H1 (cell line): ENCODE data around the gene ACER3. TPM values are rescaled to one million over a fixed set of nuclear protein-coding genes. Genes with fewer than 3 reads are reported as not detected.

Experiments
- CTCF ChIA-PET: fragments of 300-600 bp; sonication (Branson Sonifier 250); formaldehyde crosslinking; loops from one replicate; lab custom pipeline; 2021; ENCODE audit not compliant: partially characterized antibody; lab: Charles Lee
- POLR2A ChIA-PET: fragments of 300-600 bp; sonication (Branson Sonifier 250); formaldehyde crosslinking; loops from one replicate; lab custom pipeline; 2021; ENCODE audit warnings: inconsistent platforms; ENCODE audit not compliant: partially characterized antibody; lab: Charles Lee
- DNase-seq, 2 experiments: peaks; one replicate each; pipeline versions ENCODE4 v3.0.0 to v3.0.0-alpha.2; 2010 to 2022; ENCODE audit warnings: low spot score in 2 of 2, low read depth in 1 of 2, mixed read lengths in 1 of 2
- FAIRE-seq: peaks from 2 replicates; lab custom pipeline; 2011; peaks lifted over from hg19 to GRCh38; lab: Jason Lieb, UNC
- H2AFZ ChIP-seq: 2 replicates; pipeline ENCODE4 v1.8.1; 2012; ENCODE audit warnings: low read length, inconsistent platforms
- H2AK5ac ChIP-seq: 2 replicates; pipeline ENCODE4 v1.6.1; 2013; ENCODE audit warnings: low read depth, low read length
- H2BK120ac ChIP-seq: replicated peaks from 2 replicates; pipeline ENCODE3; 2013; ENCODE audit warnings: low read depth, low read length, inconsistent platforms
- H2BK12ac ChIP-seq: 2 replicates; pipeline ENCODE4 v1.6.1; 2013; ENCODE audit warnings: low read depth, low read length
- H2BK15ac ChIP-seq: 2 replicates; pipeline ENCODE4 v1.6.1; 2013; ENCODE audit warnings: low read length
- H2BK20ac ChIP-seq: 2 replicates; pipeline ENCODE4 v1.6.1; 2013; ENCODE audit warnings: low read length
- H2BK5ac ChIP-seq: 2 replicates; pipeline ENCODE4 v1.6.1; 2013; ENCODE audit warnings: low read depth, low read length
- H3K14ac ChIP-seq: 2 replicates; pipeline ENCODE4 v1.6.1; 2013; ENCODE audit warnings: inconsistent platforms; ENCODE audit not compliant: insufficient read length
- H3K18ac ChIP-seq: 2 replicates; pipeline ENCODE4 v1.6.1; 2013; ENCODE audit warnings: low read length; ENCODE audit errors: extremely low read depth
- H3K23ac ChIP-seq: 2 replicates; pipeline ENCODE4 v1.6.1; 2013; ENCODE audit warnings: inconsistent platforms; ENCODE audit not compliant: insufficient read length
- H3K23me2 ChIP-seq: 2 replicates; pipeline ENCODE4 v1.6.1; 2013; ENCODE audit warnings: low read depth, low read length
- H3K27ac ChIP-seq: 2 replicates; pipeline ENCODE4 v1.6.1; 2011; ENCODE audit warnings: low read depth, low read length, inconsistent platforms
- H3K27me3 ChIP-seq, 4 experiments: replicated peaks in 1 of 4; 1 replicate in 1 of 4; 2 replicates in 3 of 4; pipeline versions ENCODE4 v1.6.1 to v1.8.1; 2011 to 2013; ENCODE audit warnings: low read length in 3 of 4, mild to moderate bottlenecking in 3 of 4, inconsistent platforms in 2 of 4, mixed read lengths in 2 of 4, moderate library complexity in 1 of 4; ENCODE audit not compliant: control insufficient read depth in 3 of 4, insufficient read depth in 3 of 4; ENCODE audit errors: extremely low read depth in 1 of 4
- H3K36me3 ChIP-seq, 4 experiments: 2 replicates each; pipeline versions ENCODE4 v1.6.1 to v1.8.1; 2011 to 2013; ENCODE audit warnings: mild to moderate bottlenecking in 4 of 4, low read length in 3 of 4, moderate library complexity in 2 of 4, control low read depth in 1 of 4, inconsistent platforms in 1 of 4; ENCODE audit not compliant: insufficient read depth in 4 of 4, control insufficient read depth in 2 of 4
- H3K4ac ChIP-seq: replicated peaks from 2 replicates; pipeline ENCODE3; 2013; ENCODE audit warnings: low read length, low read depth, mixed read lengths, inconsistent platforms; ENCODE audit not compliant: insufficient read length
- H3K4me1 ChIP-seq, 4 experiments: replicated peaks in 1 of 4; 1 replicate in 1 of 4; 2 replicates in 3 of 4; pipeline versions ENCODE4 v1.6.1 to v1.8.1; 2011 to 2013; ENCODE audit warnings: low read length in 3 of 4, inconsistent platforms in 2 of 4, mixed read lengths in 1 of 4; ENCODE audit not compliant: insufficient read depth in 4 of 4, control insufficient read depth in 3 of 4
- H3K4me2 ChIP-seq, 2 experiments: 2 replicates each; pipeline versions ENCODE4 v1.6.1 to v1.8.1; 2011 to 2013; ENCODE audit warnings: low read depth in 2 of 2, low read length in 2 of 2, control low read depth in 1 of 2, inconsistent platforms in 1 of 2, mild to moderate bottlenecking in 1 of 2; ENCODE audit not compliant: insufficient read depth in 1 of 2
- H3K4me3 ChIP-seq, 4 experiments: fragments of 200-600, 300-600 bp in 1 of 4; sonication (generic), shearing (Covaris generic), sonication (Bioruptor Twin) in 1 of 4; 2 replicates each; pipeline versions ENCODE4 v1.5.1 to v1.8.1; 2011 to 2016; ENCODE audit warnings: low read length in 4 of 4, low read depth in 3 of 4, control low read depth in 2 of 4, inconsistent platforms in 2 of 4, mild to moderate bottlenecking in 2 of 4, mixed read lengths in 1 of 4, moderate library complexity in 1 of 4; ENCODE audit not compliant: insufficient read depth in 2 of 4; ENCODE audit errors: extremely low read depth in 1 of 4
- H3K56ac ChIP-seq: replicated peaks from 2 replicates; pipeline ENCODE3; 2013; ENCODE audit warnings: low read depth, mild to moderate bottlenecking, mixed read lengths, low read length, inconsistent platforms; ENCODE audit not compliant: insufficient read length
- H3K79me1 ChIP-seq: 2 replicates; pipeline ENCODE4 v1.6.1; 2013; ENCODE audit warnings: low read depth, low read length, control low read depth
- H3K79me2 ChIP-seq, 2 experiments: 2 replicates each; pipeline versions ENCODE4 v1.6.1 to v1.8.1; 2012 to 2013; ENCODE audit warnings: low read length in 2 of 2, mild to moderate bottlenecking in 2 of 2, inconsistent platforms in 1 of 2; ENCODE audit not compliant: insufficient read depth in 2 of 2, control insufficient read depth in 1 of 2
- H3K9ac ChIP-seq, 4 experiments: replicated peaks in 1 of 4; 1 replicate in 1 of 4; 2 replicates in 3 of 4; pipeline versions ENCODE4 v1.6.1 to v1.8.1; 2011 to 2013; ENCODE audit warnings: low read depth in 3 of 4, low read length in 3 of 4, control low read depth in 2 of 4, mild to moderate bottlenecking in 2 of 4, moderate library complexity in 2 of 4, inconsistent platforms in 1 of 4; ENCODE audit errors: extremely low read depth in 1 of 4
- H3K9me3 ChIP-seq, 2 experiments: 2 replicates each; pipeline versions ENCODE4 v1.6.1 to v1.8.1; 2012 to 2013; ENCODE audit warnings: mild to moderate bottlenecking in 2 of 2, moderate library complexity in 2 of 2, control low read depth in 1 of 2, inconsistent platforms in 1 of 2, low read depth in 1 of 2, low read length in 1 of 2, mixed read lengths in 1 of 2; ENCODE audit not compliant: insufficient read depth in 2 of 2
- H4K20me1 ChIP-seq, 2 experiments: replicated peaks in 1 of 2; 2 replicates each; pipeline versions ENCODE3 to v1.8.1; 2011 to 2013; ENCODE audit warnings: inconsistent platforms in 2 of 2, low read length in 2 of 2, mild to moderate bottlenecking in 1 of 2; ENCODE audit not compliant: insufficient read depth in 2 of 2, control insufficient read depth in 1 of 2
- H4K5ac ChIP-seq: 2 replicates; pipeline ENCODE4 v1.6.1; 2013; ENCODE audit warnings: low read length, low read depth, mixed read lengths, inconsistent platforms; ENCODE audit not compliant: insufficient read length
- H4K8ac ChIP-seq: 2 replicates; pipeline ENCODE4 v1.8.0; 2013; ENCODE audit warnings: mild to moderate bottlenecking, moderate library complexity, low read length, inconsistent platforms; ENCODE audit not compliant: insufficient read depth; ENCODE audit errors: extremely low read depth
- H4K91ac ChIP-seq: replicated peaks from 2 replicates; pipeline ENCODE3; 2013; ENCODE audit warnings: low read length, mixed read lengths, inconsistent platforms; ENCODE audit not compliant: insufficient read length
- BACH1 ChIP-seq: IDR thresholded peaks from 2 replicates; pipeline ENCODE4 v1.6.1; 2012; ENCODE audit warnings: low read length, improper control_type of control experiment
- BCL11A ChIP-seq, 2 experiments: IDR thresholded peaks; one replicate each; pipeline ENCODE4 v1.6.1; 2011; ENCODE audit warnings: low read depth in 2 of 2, low read length in 2 of 2, mild to moderate bottlenecking in 2 of 2
- CEBPB ChIP-seq: IDR thresholded peaks from 2 replicates; pipeline ENCODE4 v1.6.1; 2012; ENCODE audit warnings: low read depth, low read length
- GTF2F1 ChIP-seq: IDR thresholded peaks from 2 replicates; pipeline ENCODE4 v1.6.1; 2012; ENCODE audit warnings: low read depth, low read length, improper control_type of control experiment, borderline replicate concordance
- HDAC2 ChIP-seq, 2 experiments: fragments of 300-600 bp in 1 of 2; sonication (generic) in 1 of 2; IDR thresholded peaks; 2 replicates each; pipeline ENCODE4 v1.6.1; 2011 to 2012; ENCODE audit warnings: low read depth in 2 of 2, low read length in 2 of 2, mild to moderate bottlenecking in 2 of 2, moderate library complexity in 2 of 2, borderline replicate concordance in 1 of 2, inconsistent platforms in 1 of 2
- MAFK ChIP-seq: IDR thresholded peaks from 2 replicates; pipeline ENCODE4 v1.6.1; 2012; ENCODE audit warnings: low read depth, mild to moderate bottlenecking, improper control_type of control experiment, low read length
- NRF1 ChIP-seq: IDR thresholded peaks from 2 replicates; pipeline ENCODE4 v1.6.1; 2011; ENCODE audit warnings: mild to moderate bottlenecking, low read depth, low read length, improper control_type of control experiment
- PHF8 ChIP-seq: fragments of 200-600 bp; sonication (generic); conservative IDR thresholded peaks from 2 replicates; pipeline ENCODE4 v1.7.1; 2012; ENCODE audit warnings: low read depth, mild to moderate bottlenecking, inconsistent platforms, low read length, moderate library complexity
- RAD21 ChIP-seq, 2 experiments: IDR thresholded peaks in 1 of 2; conservative IDR thresholded peaks in 1 of 2; 2 replicates each; pipeline ENCODE4 v1.6.1; 2011; ENCODE audit warnings: low read depth in 2 of 2, low read length in 2 of 2, improper control_type of control experiment in 1 of 2, inconsistent platforms in 1 of 2, mild to moderate bottlenecking in 1 of 2, moderate library complexity in 1 of 2
- RNF2 ChIP-seq: fragments of 200-900, 300-1000 bp; sonication (generic); IDR thresholded peaks from 2 replicates; pipeline ENCODE4 v1.7.1; 2016; ENCODE audit warnings: borderline replicate concordance, low read depth, mild to moderate bottlenecking, antibody characterized with exemption, low read length; ENCODE audit not compliant: poor library complexity, severe bottlenecking; ENCODE audit errors: missing control alignments
- SP1 ChIP-seq: IDR thresholded peaks from 2 replicates; pipeline ENCODE4 v1.6.1; 2011; ENCODE audit warnings: low read depth, low read length
- SP2 ChIP-seq: IDR thresholded peaks from 2 replicates; pipeline ENCODE4 v1.6.1; 2012; ENCODE audit warnings: mild to moderate bottlenecking, low read length, inconsistent platforms
- whole genome bisulfite sequencing, 2 experiments: shearing (Covaris generic) in 1 of 2; methylation state at CpG; one replicate each; pipeline versions ENCODE4 v1.1.6 to v1.1.7; 2013 to 2015; ENCODE audit warnings: low lambda C conversion rate in 2 of 2, mixed read lengths in 2 of 2, inconsistent platforms in 1 of 2, low coverage in 1 of 2, missing lambda C conversion rate in 1 of 2; ENCODE audit not compliant: insufficient replicate concordance in 2 of 2, insufficient coverage in 1 of 2, insufficient read length in 1 of 2; ENCODE audit errors: extremely low coverage in 1 of 2, missing lambda C conversion rate in 1 of 2; 5-methylcytosine and 5-hydroxymethylcytosine counted together
- polyA plus RNA-seq, 7 experiments: library from polyadenylated mRNA; depleted of rRNA in 3 of 7; stranded (reverse) in 5 of 7; unstranded in 2 of 7; fragments of >200 nt in 5 of 7; fragments of 200-250 nt in 2 of 7; gene quantifications; 1 replicate in 5 of 7; 2 replicates in 1 of 7; 4 replicates in 1 of 7; pipeline versions ENCODE4 v1.2.1 to v1.2.3, GENCODE V29; 2011 to 2013; ENCODE audit warnings: missing spikeins in 2 of 7, mixed read lengths in 2 of 7
- total RNA-seq: library from RNA; stranded (reverse); fragmentation: NEBNext Ultra II Directional; extraction: Animal tissue kit (Norgen Biotek cat#: 25700); gene quantifications from 2 replicates; pipeline ENCODE4 v1.2.1, GENCODE V29; 2021
- TF ChIP-seq, protein P1 (sequence below): IDR thresholded peaks from 2 replicates; pipeline ENCODE4 v1.6.1; 2012; ENCODE audit warnings: inconsistent platforms

ACER3 gene
- total and polyA plus RNA-seq, 2 of the 8 experiments (the other 6 are each of a cell fraction or from before 2014, with no cell fraction given) = 5.7 to 16.2 TPM

DNA sequence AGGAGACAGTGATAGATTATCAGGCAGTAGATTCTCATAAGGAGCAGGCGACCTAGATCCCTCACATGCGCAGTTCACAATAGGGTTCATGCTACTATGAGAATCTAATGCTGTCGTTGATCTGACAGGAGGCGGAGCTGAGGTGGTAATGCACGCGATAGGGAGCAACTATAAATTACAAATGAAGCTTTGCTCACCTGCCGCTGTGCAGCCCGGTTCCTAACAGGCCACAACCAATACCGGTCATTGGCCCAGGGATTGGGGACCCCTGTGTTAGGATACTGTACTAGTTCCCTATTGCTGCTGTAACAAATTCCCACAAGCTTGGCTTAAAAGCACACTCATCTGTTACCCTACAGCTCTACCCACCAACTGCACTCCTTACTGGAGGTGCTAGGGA, 184.2 kb downstream of the ACER3 start:
- H3K79me2 ChIP-seq = no peaks in the 10 kb centered on the region
- POLR2A ChIA-PET = no interaction called here
- H3K23me2 ChIP-seq = peaks cover 2% of the 10 kb centered on the region; the same call in 1 of the 2 replicates
- 93% methylated on average over 9 of the region's 9 CpGs; no CpG with 5 or more reads in 1 of the 2 experiments for WGBS, 2 experiments
- H2AFZ ChIP-seq = no peak overlapping the region
- CTCF ChIA-PET = interaction anchor here (0.7 to 2.6 kb wide), 30 partner anchors 8 to 346 kb away, joined by 3 to 23 read pairs (median 4); partner anchors contain the start of genes B3GNT6, CAPN5, MYO7A and OMP
- no peak overlapping the region for H2BK15ac ChIP-seq
- 0 out of 2 replicates have a peak overlapping the region, but pooled peaks have one; percentile 2 for H2AK5ac ChIP-seq
- peaks cover 0 to 7% (median 2%) of the 10 kb centered on the region in 4 experiments; a peak in 5 of 7 replicates for H3K4me1 ChIP-seq
- no peak overlapping the region for H3K23ac ChIP-seq
- no peak overlapping the region for H2BK12ac ChIP-seq
- H3K36me3 ChIP-seq = peaks cover 0 to 6% (median 0%) of the 10 kb centered on the region in 4 experiments; a peak in 1 of 8 replicates
- no peaks in the 10 kb centered on the region for H4K20me1 ChIP-seq
- no peak overlapping the region for H3K4ac ChIP-seq
- H2BK5ac ChIP-seq = no peak overlapping the region
- H3K4me3 ChIP-seq = no peak overlapping the region
- H3K9me3 ChIP-seq = peaks cover 0 to 8% of the 10 kb centered on the region in 2 experiments; a peak in 2 of 4 replicates
- H4K5ac ChIP-seq = no peak overlapping the region
- no peak overlapping the region for H3K18ac ChIP-seq
- no peak overlapping the region for H3K9ac ChIP-seq
- H3K56ac ChIP-seq = no peak overlapping the region
- H3K4me2 ChIP-seq = no peak overlapping the region
- H3K27ac ChIP-seq = no peak overlapping the region
- no peak overlapping the region for H2BK120ac ChIP-seq
- no peak overlapping the region for H3K14ac ChIP-seq
- no peak overlapping the region for H4K91ac ChIP-seq
- DNase-seq (no peak), FAIRE-seq (no peak)
- H3K79me1 ChIP-seq = no peaks in the 10 kb centered on the region
- H4K8ac ChIP-seq = no peak overlapping the region
- H3K27me3 ChIP-seq = peaks cover 12 to 20% (median 18%) of the 10 kb centered on the region in 4 experiments
- H2BK20ac ChIP-seq = no peak overlapping the region
- TF ChIP-seq RNF2 = no peak
- no peak for TF ChIP-seq PHF8
- TF ChIP-seq NRF1 = no peak
- TF ChIP-seq BACH1 = no peak
- TF ChIP-seq MAFK = no peak
- no peak for TF ChIP-seq CEBPB
- TF ChIP-seq, protein P1, sequence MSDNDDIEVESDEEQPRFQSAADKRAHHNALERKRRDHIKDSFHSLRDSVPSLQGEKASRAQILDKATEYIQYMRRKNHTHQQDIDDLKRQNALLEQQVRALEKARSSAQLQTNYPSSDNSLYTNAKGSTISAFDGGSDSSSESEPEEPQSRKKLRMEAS = no peak
- no peak for TF ChIP-seq SP1
- TF ChIP-seq BCL11A (IDR thresholded peaks at IDR 0.05; ENCODE audit: low read depth in 2 of 2, low read length in 2 of 2) = no peak
- TF ChIP-seq SP2 = no peak
- no peak for TF ChIP-seq RAD21 (IDR thresholded peaks at IDR 0.05 in 1 of 2, conservative IDR thresholded peaks at IDR 0.05 in 1 of 2; ENCODE audit: low read depth in 2 of 2, low read length in 2 of 2)
- no peak for TF ChIP-seq GTF2F1
- TF ChIP-seq HDAC2 (IDR thresholded peaks at IDR 0.05; ENCODE audit: borderline replicate concordance in 1 of 2, low read depth in 2 of 2, low read length in 2 of 2) = no peak
